AG04450 (cell line): Measurements from ENCODE around the gene APOO. TPM values are rescaled to one million over a fixed set of nuclear protein-coding genes. Genes with fewer than 3 reads are reported as not detected.

Experiments
- CTCF ChIA-PET: fragments of 300-600, 350-600 bp; formaldehyde crosslinking; extraction: SDS; loops from one replicate; lab custom pipeline; 2022; ENCODE audit warnings: antibody characterized with exemption, inconsistent platforms; lab: Charles Lee
- POLR2A ChIA-PET: fragments of 350-600 bp; formaldehyde crosslinking; extraction: SDS; loops from one replicate; lab custom pipeline; 2021; ENCODE audit warnings: antibody characterized with exemption, inconsistent platforms; lab: Yijun Ruan, JAX
- DNase-seq: peaks from one replicate; pipeline ENCODE4 v3.0.0-alpha.2; 2011; ENCODE audit warnings: low read depth, low spot score
- H3K27ac ChIP-seq: one replicate; pipeline ENCODE4 v1.5.1; 2012; ENCODE audit warnings: low read depth, low read length, control low read depth
- H3K27me3 ChIP-seq: one replicate; pipeline ENCODE4 v1.6.0; 2012; ENCODE audit warnings: low read length; ENCODE audit not compliant: control insufficient read depth, insufficient read depth
- H3K4me3 ChIP-seq: 2 replicates; pipeline ENCODE4 v1.5.1; 2011; ENCODE audit warnings: mild to moderate bottlenecking, low read depth, low read length, control low read depth
- H3K9me3 ChIP-seq: 2 replicates; pipeline ENCODE4 v1.5.1; 2012; ENCODE audit warnings: low read length; ENCODE audit not compliant: control insufficient read depth, insufficient read depth
- polyA plus RNA-seq: library from polyadenylated mRNA; depleted of rRNA; stranded (reverse); fragments of >200 nt; gene quantifications from 2 replicates; pipeline ENCODE4 v1.2.3, GENCODE V29; 2011
- TF ChIP-seq, protein P1 (sequence below): IDR thresholded peaks from 2 replicates; pipeline ENCODE4 v1.5.1; 2011; ENCODE audit warnings: low read depth, low read length, control low read depth, inconsistent platforms

APOO gene
- polyA plus RNA-seq, 1 experiment: 16.3 TPM

DNA sequence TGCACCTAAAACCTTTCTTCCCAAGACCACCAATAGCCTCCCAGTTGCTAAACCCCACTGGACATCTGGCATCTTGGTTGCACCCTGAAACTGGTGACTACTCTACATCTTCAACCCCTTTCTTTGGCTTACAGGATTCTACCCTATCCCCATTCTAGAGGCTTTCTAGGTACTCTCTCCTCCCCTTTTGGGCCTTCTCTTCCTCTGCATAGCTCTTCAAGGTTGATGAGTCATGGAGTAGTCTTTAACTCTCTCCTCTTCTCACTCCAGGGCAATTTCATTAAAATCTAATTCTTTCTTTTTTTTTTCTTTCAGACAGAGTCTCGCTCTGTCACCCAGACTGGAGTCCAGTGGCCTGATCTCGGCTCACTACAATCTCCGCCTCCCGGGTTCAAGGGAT is 16.8 kb downstream of the APOO start:
- no peak for DNase-seq
- Histone ChIP-seq H3K27me3 (no peaks in the 10 kb centered on the region), H3K4me3 (no peak overlapping the region), H3K9me3 (no peaks in the 10 kb centered on the region), H3K27ac (no peak overlapping the region)
- POLR2A ChIA-PET: no interaction called here
- CTCF ChIA-PET: interaction anchor here (3.3 kb wide), 1 partner anchor 11 kb away, joined by 17 read pairs; no protein-coding TSS in a partner anchor
- TF ChIP-seq, protein P1, sequence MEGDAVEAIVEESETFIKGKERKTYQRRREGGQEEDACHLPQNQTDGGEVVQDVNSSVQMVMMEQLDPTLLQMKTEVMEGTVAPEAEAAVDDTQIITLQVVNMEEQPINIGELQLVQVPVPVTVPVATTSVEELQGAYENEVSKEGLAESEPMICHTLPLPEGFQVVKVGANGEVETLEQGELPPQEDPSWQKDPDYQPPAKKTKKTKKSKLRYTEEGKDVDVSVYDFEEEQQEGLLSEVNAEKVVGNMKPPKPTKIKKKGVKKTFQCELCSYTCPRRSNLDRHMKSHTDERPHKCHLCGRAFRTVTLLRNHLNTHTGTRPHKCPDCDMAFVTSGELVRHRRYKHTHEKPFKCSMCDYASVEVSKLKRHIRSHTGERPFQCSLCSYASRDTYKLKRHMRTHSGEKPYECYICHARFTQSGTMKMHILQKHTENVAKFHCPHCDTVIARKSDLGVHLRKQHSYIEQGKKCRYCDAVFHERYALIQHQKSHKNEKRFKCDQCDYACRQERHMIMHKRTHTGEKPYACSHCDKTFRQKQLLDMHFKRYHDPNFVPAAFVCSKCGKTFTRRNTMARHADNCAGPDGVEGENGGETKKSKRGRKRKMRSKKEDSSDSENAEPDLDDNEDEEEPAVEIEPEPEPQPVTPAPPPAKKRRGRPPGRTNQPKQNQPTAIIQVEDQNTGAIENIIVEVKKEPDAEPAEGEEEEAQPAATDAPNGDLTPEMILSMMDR: no peak

DNA sequence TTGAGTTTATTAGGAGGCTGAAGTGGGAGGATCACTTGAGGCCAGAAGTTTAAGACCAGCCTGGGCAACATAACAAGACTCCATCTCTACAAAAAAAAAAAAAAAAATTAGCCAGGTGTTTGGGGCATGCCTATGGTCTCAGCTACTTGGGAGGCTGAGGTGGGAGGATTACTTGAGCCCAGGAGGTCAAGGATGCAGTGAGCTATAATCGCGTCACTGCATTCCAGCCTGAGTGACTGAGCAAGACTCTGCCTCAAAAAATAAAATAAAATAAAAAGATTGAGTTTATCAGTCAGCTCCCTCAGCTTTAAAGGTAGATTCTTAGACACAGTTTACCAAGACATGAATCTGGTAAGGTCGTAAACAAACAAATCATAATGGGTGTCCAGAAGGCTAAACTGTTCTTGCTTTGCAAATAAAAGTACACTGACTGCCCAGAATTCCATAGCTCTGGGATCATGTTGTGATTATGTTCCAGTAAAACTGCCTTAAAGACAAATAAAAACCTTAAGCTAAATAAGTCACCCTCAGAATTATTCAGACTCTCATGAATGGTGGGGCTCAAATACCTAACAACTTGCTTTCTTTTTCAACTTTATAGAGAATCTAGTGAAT is 18.7 kb downstream of the APOO start:
- H3K4me3 ChIP-seq: no peak overlapping the region
- H3K27me3 ChIP-seq: no peaks in the 10 kb centered on the region
- H3K9me3 ChIP-seq: no peaks in the 10 kb centered on the region
- ChIA-PET POLR2A (interaction anchor here (0.5 to 1.5 kb wide), 3 partner anchors 105 to 1879 kb away, joined by 6 to 9 read pairs (median 7); partner anchors contain the start of gene SAT1), CTCF (interaction anchor here (0.5 to 3.3 kb wide), 4 partner anchors 13 to 108 kb away, joined by 3 to 17 read pairs (median 7); partner anchors contain the start of gene SAT1)
- no peak for DNase-seq
- TF ChIP-seq, protein P1: no peak
- no peak overlapping the region for H3K27ac ChIP-seq

DNA sequence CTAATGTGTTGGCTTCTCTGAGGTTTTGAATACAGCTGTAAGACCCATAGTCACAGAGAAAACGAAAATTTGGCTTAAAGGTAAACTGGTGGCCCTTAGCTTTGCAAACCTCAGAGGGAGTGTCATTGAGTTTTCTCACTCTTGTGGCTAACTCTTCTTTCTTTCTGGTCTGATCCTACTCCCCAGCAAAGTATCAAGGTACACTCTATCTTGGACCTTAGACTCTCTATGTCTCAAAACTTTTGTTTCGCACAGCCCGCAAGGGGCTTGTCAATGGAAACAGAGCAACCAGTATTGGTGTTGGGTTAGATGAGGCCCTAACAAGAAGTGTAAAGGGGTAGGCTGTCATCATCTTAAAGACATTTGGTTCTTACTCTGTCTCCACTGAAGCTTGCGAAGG is 19.8 kb downstream of the APOO start:
- ChIA-PET CTCF (interaction anchor here (2.1 to 3.3 kb wide), 2 partner anchors 14 to 105 kb away, joined by 9 to 17 read pairs; partner anchors contain the start of gene SAT1), POLR2A (no interaction called here)
- DNase-seq: no peak
- TF ChIP-seq, protein P1: no peak
- Histone ChIP-seq H3K4me3 (no peak overlapping the region), H3K27ac (no peak overlapping the region), H3K9me3 (no peaks in the 10 kb centered on the region), H3K27me3 (no peaks in the 10 kb centered on the region)

DNA sequence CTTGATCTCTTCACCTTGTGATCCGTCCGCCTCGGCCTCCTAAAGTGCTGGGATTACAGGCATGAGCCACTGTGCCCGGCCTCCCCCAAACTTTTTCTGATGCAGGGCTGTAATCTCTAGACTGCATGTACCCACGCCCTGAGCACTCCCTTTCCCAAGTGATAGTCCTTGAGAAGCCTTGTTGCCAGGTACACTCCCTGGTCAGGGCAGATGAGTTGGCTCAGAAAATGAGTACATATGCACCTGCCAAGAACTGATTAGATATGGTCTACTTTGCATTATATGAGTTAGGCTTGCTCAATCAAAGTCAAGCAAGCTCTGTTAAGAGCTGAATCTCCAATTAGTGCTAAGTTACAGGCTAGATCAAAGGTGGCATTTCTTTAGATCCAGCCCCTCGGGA is 20.3 kb downstream of the APOO start:
- Histone ChIP-seq H3K4me3 (no peak overlapping the region), H3K27ac (no peak overlapping the region), H3K9me3 (no peaks in the 10 kb centered on the region), H3K27me3 (no peaks in the 10 kb centered on the region)
- DNase-seq: no peak
- POLR2A ChIA-PET: no interaction called here
- CTCF ChIA-PET: interaction anchor here (2.1 to 3.3 kb wide), 2 partner anchors 14 to 105 kb away, joined by 9 to 17 read pairs; partner anchors contain the start of gene SAT1
- TF ChIP-seq, protein P1: no peak

DNA sequence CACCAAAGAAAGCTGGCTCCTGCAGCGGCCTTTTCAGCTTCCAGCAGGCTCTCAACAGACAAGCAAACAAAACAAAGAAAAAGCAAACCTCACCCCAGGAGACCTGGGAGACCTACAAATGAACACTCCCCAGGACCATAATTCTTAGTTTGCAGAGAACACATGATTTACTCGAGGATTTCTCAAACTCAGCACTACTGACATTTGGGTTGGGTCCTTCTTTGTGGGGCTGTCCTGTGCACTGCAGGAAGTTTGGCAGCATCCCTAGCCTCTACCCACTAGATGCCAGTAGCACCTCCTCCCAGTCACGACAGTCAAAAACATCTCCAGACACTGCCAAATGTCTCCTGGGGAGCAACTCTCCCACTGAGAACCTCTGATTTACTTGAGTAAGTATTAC is 21.9 kb downstream of the APOO start:
- Histone ChIP-seq H3K27ac (no peak overlapping the region), H3K4me3 (no peak overlapping the region), H3K9me3 (no peaks in the 10 kb centered on the region), H3K27me3 (no peaks in the 10 kb centered on the region)
- CTCF ChIA-PET: no interaction called here
- TF ChIP-seq, protein P1: no peak
- no peak for DNase-seq
- POLR2A ChIA-PET: no interaction called here
